ENCODE measurements around the gene MAGEC3.

Gene MAGEC3

DNA sequence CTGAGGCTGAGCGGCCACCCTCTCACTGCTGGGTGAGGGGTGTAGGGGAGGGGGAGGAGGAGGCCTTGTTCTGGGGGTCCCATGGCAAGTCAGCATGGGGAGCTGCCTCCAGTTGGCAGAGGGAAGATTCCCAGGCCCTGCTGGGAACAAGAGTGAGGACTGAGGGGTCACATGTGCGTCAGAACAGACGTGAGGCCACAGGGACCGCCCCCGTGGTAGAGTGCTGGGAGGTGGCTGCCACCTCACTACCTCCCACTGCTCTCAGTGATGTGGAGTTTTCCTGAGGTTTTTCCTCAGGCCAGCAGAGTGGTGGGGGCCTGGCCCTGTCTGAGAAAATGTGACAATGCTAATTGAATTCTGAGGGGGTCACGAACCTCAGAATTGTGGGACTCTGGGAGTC is 66.1 kb downstream of the MAGEC3 start:
- H3K4me3 ChIP-seq (ENCODE audit: low read depth, low read length), result no peak overlapping the region
- TF ChIP-seq, protein P1, sequence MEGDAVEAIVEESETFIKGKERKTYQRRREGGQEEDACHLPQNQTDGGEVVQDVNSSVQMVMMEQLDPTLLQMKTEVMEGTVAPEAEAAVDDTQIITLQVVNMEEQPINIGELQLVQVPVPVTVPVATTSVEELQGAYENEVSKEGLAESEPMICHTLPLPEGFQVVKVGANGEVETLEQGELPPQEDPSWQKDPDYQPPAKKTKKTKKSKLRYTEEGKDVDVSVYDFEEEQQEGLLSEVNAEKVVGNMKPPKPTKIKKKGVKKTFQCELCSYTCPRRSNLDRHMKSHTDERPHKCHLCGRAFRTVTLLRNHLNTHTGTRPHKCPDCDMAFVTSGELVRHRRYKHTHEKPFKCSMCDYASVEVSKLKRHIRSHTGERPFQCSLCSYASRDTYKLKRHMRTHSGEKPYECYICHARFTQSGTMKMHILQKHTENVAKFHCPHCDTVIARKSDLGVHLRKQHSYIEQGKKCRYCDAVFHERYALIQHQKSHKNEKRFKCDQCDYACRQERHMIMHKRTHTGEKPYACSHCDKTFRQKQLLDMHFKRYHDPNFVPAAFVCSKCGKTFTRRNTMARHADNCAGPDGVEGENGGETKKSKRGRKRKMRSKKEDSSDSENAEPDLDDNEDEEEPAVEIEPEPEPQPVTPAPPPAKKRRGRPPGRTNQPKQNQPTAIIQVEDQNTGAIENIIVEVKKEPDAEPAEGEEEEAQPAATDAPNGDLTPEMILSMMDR (IDR thresholded peaks at IDR 0.05; ENCODE audit: borderline replicate concordance, insufficient read depth, low read depth, low read length), result no peak

DNA sequence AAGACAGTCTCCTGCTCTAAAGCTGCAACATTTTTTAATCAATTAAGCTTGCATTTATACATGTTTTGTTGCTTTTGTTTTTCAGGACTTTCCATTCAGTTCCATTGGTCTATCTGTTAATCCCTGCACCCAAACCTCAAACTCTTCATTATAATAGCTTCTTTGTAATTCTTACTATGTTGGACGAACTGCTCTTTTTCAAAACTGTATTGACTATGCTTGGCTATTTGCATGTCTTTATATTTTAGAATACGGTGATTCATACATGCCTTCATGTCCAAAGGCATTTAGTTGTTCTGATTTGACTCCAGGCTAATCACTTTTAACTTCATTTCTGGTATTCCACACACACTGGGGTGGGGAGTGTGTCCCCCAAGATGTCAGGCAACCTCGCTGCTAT is 79.7 kb downstream of the MAGEC3 start:
- no peak overlapping the region for H3K4me3 ChIP-seq (ENCODE audit: low read depth, low read length)
- TF ChIP-seq, protein P1 (IDR thresholded peaks at IDR 0.05; ENCODE audit: borderline replicate concordance, insufficient read depth, low read depth, low read length), result no peak

DNA sequence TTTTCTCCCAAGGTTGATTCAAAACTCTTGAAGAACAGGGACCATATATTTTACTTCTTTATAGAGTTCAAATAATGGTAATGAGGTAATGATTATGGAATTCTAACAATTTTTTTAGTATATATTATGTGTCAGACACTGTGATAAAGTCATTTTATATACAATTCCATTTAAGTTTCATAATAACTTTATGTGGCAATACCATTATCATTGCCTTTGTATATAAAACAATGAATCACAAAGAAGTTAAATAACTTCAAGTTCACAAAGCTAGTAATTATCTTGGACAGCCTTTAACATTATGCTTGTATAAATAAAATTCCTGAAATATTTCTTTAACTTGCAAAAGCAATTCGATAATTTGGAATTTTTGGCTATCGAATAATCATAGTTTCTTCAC is 86.2 kb downstream of the MAGEC3 start:
- no peak overlapping the region for H3K4me3 ChIP-seq (ENCODE audit: low read depth, low read length)
- TF ChIP-seq, protein P1 (IDR thresholded peaks at IDR 0.05; ENCODE audit: borderline replicate concordance, insufficient read depth, low read depth, low read length), result no peak

DNA sequence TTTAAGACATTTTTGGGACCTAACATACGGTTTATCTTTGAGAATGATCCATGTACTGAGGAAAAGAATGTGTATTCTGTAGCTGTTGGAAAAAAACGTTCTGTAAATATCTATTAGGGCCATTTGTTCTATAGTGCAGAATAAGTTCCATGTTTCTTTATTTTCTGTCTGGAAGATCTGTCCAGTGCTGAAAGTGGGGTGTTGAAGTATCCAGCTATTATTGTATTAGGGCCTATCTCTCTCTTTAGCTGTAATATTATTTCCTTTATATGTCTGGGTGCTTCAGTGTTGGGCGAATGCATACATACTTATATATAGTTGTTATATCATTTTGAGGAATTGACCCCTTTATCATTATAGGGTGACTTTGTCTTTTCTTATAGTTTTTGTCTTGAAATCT is 90.3 kb downstream of the MAGEC3 start:
- no peak overlapping the region for H3K4me3 ChIP-seq (ENCODE audit: low read depth, low read length)
- TF ChIP-seq, protein P1 (IDR thresholded peaks at IDR 0.05; ENCODE audit: borderline replicate concordance, insufficient read depth, low read depth, low read length), result no peak

DNA sequence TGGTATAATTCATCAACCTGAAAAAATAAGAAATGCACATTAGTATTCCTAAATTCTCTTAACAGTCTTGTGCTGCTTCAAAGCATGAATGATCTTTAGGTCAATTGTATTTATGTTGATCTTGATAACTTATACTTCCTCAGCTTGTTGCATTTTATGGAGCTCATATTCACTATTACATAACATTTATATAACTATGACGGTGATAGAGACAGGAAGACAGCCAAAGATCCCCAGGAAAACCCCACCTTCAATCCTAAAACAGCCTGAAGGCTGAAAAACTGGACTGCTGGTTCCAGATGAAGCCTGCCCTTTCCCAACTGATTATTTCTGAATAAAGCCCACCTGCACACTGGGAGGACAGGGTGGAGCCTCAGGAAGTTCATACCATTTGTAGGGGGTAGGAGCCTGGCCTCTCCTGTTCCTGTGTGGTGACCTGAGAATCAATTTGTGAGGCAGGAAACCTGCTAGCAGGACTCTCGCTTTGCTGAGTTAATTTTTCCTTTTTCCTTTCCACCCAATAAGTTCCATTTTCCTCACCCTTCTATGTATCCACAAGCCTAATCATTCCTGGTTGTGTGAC is 96.0 kb downstream of the MAGEC3 start:
- H3K4me3 ChIP-seq (ENCODE audit: low read depth, low read length), result no peak overlapping the region

DNA sequence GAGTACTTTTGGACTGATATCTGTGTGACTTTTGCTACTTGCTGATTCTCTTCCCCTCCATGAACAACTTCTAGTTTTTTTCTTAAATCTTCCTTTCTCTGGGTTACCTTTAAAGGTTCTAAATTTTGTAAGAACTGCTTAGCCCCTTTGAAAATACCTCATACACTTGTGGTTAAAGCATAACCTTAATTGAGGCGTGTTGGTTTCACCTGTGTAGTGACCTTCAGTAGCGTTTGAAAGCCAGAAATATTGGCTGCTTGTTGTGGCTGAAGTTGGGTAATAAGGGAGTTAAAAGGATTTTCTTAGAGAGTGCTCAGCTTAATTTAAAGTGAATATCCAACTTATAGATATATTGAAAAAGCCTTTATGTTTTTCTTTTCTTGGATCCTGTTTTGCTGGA is 97.5 kb downstream of the MAGEC3 start:
- TF ChIP-seq, protein P1 (IDR thresholded peaks at IDR 0.05; ENCODE audit: borderline replicate concordance, insufficient read depth, low read depth, low read length), result no peak
- no peak overlapping the region for H3K4me3 ChIP-seq (ENCODE audit: low read depth, low read length)

More for the DNA sequence above, 96.0 kb downstream of the MAGEC3 start:
- TF ChIP-seq, protein P1 (IDR thresholded peaks at IDR 0.05; ENCODE audit: borderline replicate concordance, insufficient read depth, low read depth, low read length), result no peak

DNA sequence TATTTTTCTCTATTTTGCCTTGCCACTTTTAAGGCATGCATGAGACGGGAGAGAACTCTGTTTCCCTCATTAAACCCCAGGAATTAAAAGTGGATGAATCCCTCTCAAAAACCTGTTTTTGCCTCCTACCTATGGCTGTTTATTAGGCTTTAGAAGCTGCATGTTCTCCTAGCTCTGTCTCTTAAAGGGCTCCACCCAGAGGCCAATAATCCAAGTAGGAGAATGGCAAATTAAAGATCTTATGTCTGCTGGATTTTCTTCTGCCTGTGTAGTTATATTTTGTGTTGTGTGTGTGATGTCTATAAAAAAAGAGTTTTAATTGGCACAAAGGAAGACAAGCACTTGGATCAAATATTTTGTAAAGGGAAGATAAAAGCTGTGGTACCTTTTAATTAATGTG is 98.0 kb downstream of the MAGEC3 start:
- TF ChIP-seq, protein P1 (IDR thresholded peaks at IDR 0.05; ENCODE audit: borderline replicate concordance, insufficient read depth, low read depth, low read length), result no peak
- H3K4me3 ChIP-seq (ENCODE audit: low read depth, low read length), result no peak overlapping the region
